Endodermal cell (in vitro differentiated cells): ENCODE measurements around the gene RSL24D1. TPM values are rescaled to one million over a fixed set of nuclear protein-coding genes. Genes with fewer than 3 reads are reported as not detected.

Experiments used
- total RNA-seq, 2 donors: library from RNA; stranded (reverse); fragmentation: NEBNext Ultra II Directional in 1 of 2; extraction: Animal tissue kit (Norgen Biotek cat#: 25700) in 1 of 2; gene quantifications; 2 replicates in 1 of 2; 3 replicates in 1 of 2; pipeline ENCODE4 v1.2.1, GENCODE V29; 2021

RSL24D1 gene
- total RNA-seq, 2 donors from 2014 or later, result 75.9 to 79.8 TPM

Other genes starting within 250 kb of the RSL24D1 start
- 1 to 10 TPM; 8.8 to 9.1 TPM for gene RAB27A, start 92.9 kb upstream of the RSL24D1 start, total RNA-seq
- gene PIGBOS1, start 122.2 kb upstream of the RSL24D1 start, total RNA-seq, result 10 to 100 TPM; 12.1 to 14.3 TPM
- gene PIGB, start 122.3 kb upstream of the RSL24D1 start, total RNA-seq, result 1 to 10 TPM; 9.3 to 9.4 TPM
- gene CCPG1, start 211.4 kb upstream of the RSL24D1 start, total RNA-seq, result 10 to 100 TPM; 40.7 to 63.5 TPM
- gene PIERCE2, start 211.6 kb upstream of the RSL24D1 start, total RNA-seq, result 1 to 10 TPM; 3.2 to 3.6 TPM